GM23248 (cell line): ENCODE results near the gene ULBP1.
"Not testable (repeated sequence)": the region's sequence is repeated elsewhere in the genome, so short reads cannot be mapped to it uniquely, and the experiment has no call there.

Experiments used
- EZH2 ChIP-seq: fragments of 200-600 bp; sonication (generic); IDR thresholded peaks from 2 replicates; pipeline ENCODE4 v1.6.1; 2018; ENCODE audit warnings: antibody characterized with exemption, mild to moderate bottlenecking; ENCODE audit not compliant: insufficient read depth, poor library complexity, severe bottlenecking
- EZH2phosphoT487 ChIP-seq: fragments of 200-600 bp; sonication (generic); IDR thresholded peaks from 2 replicates; pipeline ENCODE4 v1.6.1; 2018; ENCODE audit warnings: antibody characterized with exemption, moderate library complexity, mild to moderate bottlenecking, low read depth; ENCODE audit not compliant: insufficient read depth

DNA sequence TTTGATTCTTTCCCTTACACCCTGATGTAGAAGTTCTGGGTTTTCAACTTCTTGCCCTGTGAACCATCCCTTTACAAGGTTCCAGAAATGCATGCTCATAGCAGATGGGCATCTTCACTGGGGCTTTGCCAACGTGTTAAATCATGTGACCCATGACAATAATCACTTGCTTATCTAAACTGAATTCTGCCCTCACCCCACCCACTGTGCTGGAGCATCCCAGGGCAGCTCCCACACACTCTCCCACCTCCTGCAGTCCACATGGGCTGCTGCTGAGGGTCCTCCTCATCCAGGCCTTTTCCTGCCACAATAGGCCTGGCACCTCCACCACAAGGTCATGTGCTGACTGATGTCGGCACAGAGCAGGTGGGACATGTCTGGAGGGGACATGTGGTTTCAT, 4.3 kb downstream of the ULBP1 start:
- not testable (repeated sequence) for TF ChIP-seq EZH2, EZH2phosphoT487
